HEK293 (cell line): ENCODE data around the gene GLYATL3.

Experiments used
- CTCF ChIA-PET: fragments of 350-600 bp; formaldehyde crosslinking; extraction: SDS; loops from one replicate; lab custom pipeline; 2021; ENCODE audit warnings: antibody characterized with exemption; lab: Yijun Ruan, JAX
- POLR2A ChIA-PET: fragments of 300-600 bp; formaldehyde crosslinking; extraction: SDS; loops from one replicate; lab custom pipeline; 2020; ENCODE audit warnings: antibody characterized with exemption, inconsistent platforms; lab: Yijun Ruan, JAX
- H3K27ac ChIP-seq: fragments of 200-500 bp; sonication (Bioruptor generic); 2 replicates; pipeline ENCODE4 v1.5.1; 2014; ENCODE audit warnings: low read depth, low read length, control low read depth, inconsistent platforms; ENCODE audit errors: extremely low read depth
- H3K36me3 ChIP-seq, 2 experiments: fragments of 200-500 bp in 1 of 2; sonication (Bioruptor generic) in 1 of 2; 1 replicate in 1 of 2; 2 replicates in 1 of 2; pipeline ENCODE4 v1.5.1; 2014 to 2017; ENCODE audit warnings: inconsistent platforms in 2 of 2, low read length in 2 of 2; ENCODE audit not compliant: control insufficient read depth in 2 of 2, insufficient read depth in 1 of 2
- H3K4me1 ChIP-seq: fragments of 200-500 bp; sonication (Bioruptor generic); 2 replicates; pipeline ENCODE4 v1.5.1; 2014; ENCODE audit warnings: mild to moderate bottlenecking, low read length, inconsistent platforms; ENCODE audit not compliant: control insufficient read depth, insufficient read depth
- H3K4me3 ChIP-seq: 2 replicates; pipeline ENCODE4 v1.5.1; 2011; ENCODE audit warnings: low read depth, mild to moderate bottlenecking, control low read depth, low read length, moderate library complexity
- H3K9me3 ChIP-seq: fragments of 200-500 bp; sonication (Bioruptor generic); 2 replicates; pipeline ENCODE4 v1.5.1; 2014; ENCODE audit warnings: low read depth, low read length, inconsistent platforms; ENCODE audit not compliant: control insufficient read depth, insufficient read depth
- EGR2 ChIP-seq: fragments of 450-650 bp; formaldehyde crosslinking; IDR thresholded peaks from 2 replicates; pipeline ENCODE4 v1.5.1; 2016; ENCODE audit warnings: low read depth, missing biosample characterization, missing genetic modification characterization
- GFI1B ChIP-seq: fragments of 450-650 bp; formaldehyde crosslinking; IDR thresholded peaks from 2 replicates; pipeline ENCODE4 v1.5.1; 2016; ENCODE audit warnings: missing biosample characterization, missing genetic modification characterization
- GLI2 ChIP-seq: fragments of 450-650 bp; formaldehyde crosslinking; IDR thresholded peaks from 2 replicates; pipeline ENCODE4; 2017; ENCODE audit warnings: missing biosample characterization, missing genetic modification characterization, low read depth, borderline replicate concordance
- OVOL3 ChIP-seq: fragments of 450-650 bp; formaldehyde crosslinking; IDR thresholded peaks from 2 replicates; pipeline ENCODE4 v1.5.1; 2016; ENCODE audit warnings: missing biosample characterization, missing genetic modification characterization
- SP2 ChIP-seq: fragments of 450-650 bp; formaldehyde crosslinking; IDR thresholded peaks from 2 replicates; pipeline ENCODE4 v1.5.1; 2016; ENCODE audit warnings: missing biosample characterization, missing genetic modification characterization
- SP7 ChIP-seq: fragments of 450-650 bp; formaldehyde crosslinking; IDR thresholded peaks from 2 replicates; pipeline ENCODE4 v1.5.1; 2016; ENCODE audit warnings: missing biosample characterization, missing genetic modification characterization
- ZBTB8A ChIP-seq: fragments of 450-650 bp; formaldehyde crosslinking; IDR thresholded peaks from 2 replicates; pipeline ENCODE4 v1.5.1; 2016; ENCODE audit warnings: missing biosample characterization, missing genetic modification characterization
- ZNF114 ChIP-seq: fragments of 450-650 bp; formaldehyde crosslinking; IDR thresholded peaks from 2 replicates; pipeline ENCODE4 v1.5.0; 2017; ENCODE audit warnings: missing biosample characterization, missing genetic modification characterization
- ZNF140 ChIP-seq: fragments of 450-650 bp; formaldehyde crosslinking; IDR thresholded peaks from 2 replicates; pipeline ENCODE4 v1.5.1; 2016; ENCODE audit warnings: missing biosample characterization, missing genetic modification characterization
- ZNF146 ChIP-seq: fragments of 450-650 bp; formaldehyde crosslinking; IDR thresholded peaks from 2 replicates; pipeline ENCODE4 v1.5.1; 2016; ENCODE audit warnings: missing biosample characterization, missing genetic modification characterization
- ZNF324 ChIP-seq: fragments of 450-650 bp; formaldehyde crosslinking; IDR thresholded peaks from 2 replicates; pipeline ENCODE4 v1.5.1; 2016; ENCODE audit warnings: missing biosample characterization, missing genetic modification characterization
- ZNF416 ChIP-seq: fragments of 450-650 bp; formaldehyde crosslinking; IDR thresholded peaks from 2 replicates; pipeline ENCODE4 v1.5.1; 2016; ENCODE audit warnings: missing biosample characterization, missing genetic modification characterization
- ZNF433 ChIP-seq: fragments of 450-650 bp; formaldehyde crosslinking; IDR thresholded peaks from 2 replicates; pipeline ENCODE4 v1.5.1; 2016; ENCODE audit warnings: missing biosample characterization, missing genetic modification characterization, low read depth
- ZNF473 ChIP-seq: fragments of 450-650 bp; formaldehyde crosslinking; IDR thresholded peaks from 2 replicates; pipeline ENCODE4 v1.5.1; 2017; ENCODE audit warnings: missing biosample characterization, missing genetic modification characterization
- ZNF596 ChIP-seq: fragments of 450-650 bp; IDR thresholded peaks from 2 replicates; pipeline ENCODE4 v1.5.0; 2018; ENCODE audit warnings: missing biosample characterization, mild to moderate bottlenecking, missing genetic modification characterization, moderate library complexity
- ZNF624 ChIP-seq: fragments of 450-650 bp; formaldehyde crosslinking; IDR thresholded peaks from 2 replicates; pipeline ENCODE4 v1.5.1; 2017; ENCODE audit warnings: missing biosample characterization, missing genetic modification characterization
- ZNF658 ChIP-seq: fragments of 450-650 bp; formaldehyde crosslinking; IDR thresholded peaks from 2 replicates; pipeline ENCODE4; 2016; ENCODE audit warnings: missing biosample characterization, missing genetic modification characterization
- ZNF670 ChIP-seq: fragments of 450-650 bp; formaldehyde crosslinking; IDR thresholded peaks from 2 replicates; pipeline ENCODE4 v1.5.1; 2016; ENCODE audit warnings: missing biosample characterization, missing genetic modification characterization, low read depth
- ZNF707 ChIP-seq: fragments of 450-650 bp; formaldehyde crosslinking; IDR thresholded peaks from 2 replicates; pipeline ENCODE4 v1.5.1; 2016; ENCODE audit warnings: missing biosample characterization, missing genetic modification characterization
- ZNF76 ChIP-seq: fragments of 450-650 bp; formaldehyde crosslinking; IDR thresholded peaks from 2 replicates; pipeline ENCODE4; 2016; ENCODE audit warnings: low read depth, missing biosample characterization, missing genetic modification characterization, borderline replicate concordance
- ZNF843 ChIP-seq: fragments of 450-650 bp; formaldehyde crosslinking; IDR thresholded peaks from 2 replicates; pipeline ENCODE4 v1.5.1; 2016; ENCODE audit warnings: missing biosample characterization, missing genetic modification characterization
- ZSCAN23 ChIP-seq: fragments of 450-650 bp; formaldehyde crosslinking; IDR thresholded peaks from 2 replicates; pipeline ENCODE4 v1.5.1; 2016; ENCODE audit warnings: missing biosample characterization, missing genetic modification characterization
- ZXDB ChIP-seq: fragments of 450-650 bp; formaldehyde crosslinking; IDR thresholded peaks from 2 replicates; pipeline ENCODE4 v1.5.1; 2016; ENCODE audit warnings: missing biosample characterization, missing genetic modification characterization
- TF ChIP-seq, protein P1 (sequence below): fragments of 450-650 bp; formaldehyde crosslinking; IDR thresholded peaks from 2 replicates; pipeline ENCODE4 v1.5.1; 2017; ENCODE audit warnings: missing biosample characterization, missing genetic modification characterization
- TF ChIP-seq, protein P2 (sequence below): fragments of 450-650 bp; formaldehyde crosslinking; IDR thresholded peaks from 2 replicates; pipeline ENCODE4 v1.5.1; 2016; ENCODE audit warnings: missing biosample characterization, missing genetic modification characterization
- TF ChIP-seq, protein P3 (sequence below): fragments of 450-650 bp; IDR thresholded peaks from 2 replicates; pipeline ENCODE4 v1.5.1; 2018; ENCODE audit warnings: missing biosample characterization, missing genetic modification characterization
- TF ChIP-seq, protein P4 (sequence below): fragments of 450-650 bp; formaldehyde crosslinking; IDR thresholded peaks from 2 replicates; pipeline ENCODE4 v1.5.1; 2016; ENCODE audit warnings: missing biosample characterization, missing genetic modification characterization

GLYATL3 gene

DNA sequence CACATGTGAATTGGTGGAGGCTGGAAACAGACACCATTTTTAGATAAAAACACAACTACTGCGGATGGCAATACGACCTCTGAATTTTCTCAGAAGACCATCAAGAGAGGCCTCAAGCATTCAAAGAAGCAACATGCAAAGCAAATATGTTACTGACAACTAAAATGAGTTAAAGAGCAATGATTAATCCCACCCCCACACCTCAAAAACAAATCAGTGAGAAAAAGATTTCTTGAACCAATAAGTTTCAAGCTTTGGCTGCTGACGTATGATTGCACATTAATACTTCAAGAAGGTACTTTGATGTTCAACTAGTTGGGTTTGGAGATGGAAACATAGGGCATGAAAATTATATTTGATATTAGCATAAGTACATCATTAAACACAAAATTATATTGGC is 37.7 kb upstream of the GLYATL3 start:
- ChIA-PET CTCF (interaction anchor here (0.5 to 1.0 kb wide), 4 partner anchors 16 to 367 kb away, joined by 3 read pairs; no protein-coding TSS in a partner anchor), POLR2A (no interaction called here)
- TF ChIP-seq SP2 (tag by site-specific recombination) (peak; percentile 9; the same call in 1 of the 2 replicates), EGR2 (no peak), ZNF433 (tag by site-specific recombination) (no peak)
- no peak overlapping the region for H3K27ac ChIP-seq
- H3K9me3 ChIP-seq: no peaks in the 10 kb centered on the region
- H3K4me1 ChIP-seq: no peaks in the 10 kb centered on the region
- H3K4me3 ChIP-seq: peak overlapping the region; percentile 86
- peaks cover 5 to 20% of the 10 kb centered on the region in 2 experiments; a peak in 2 of 3 replicates for H3K36me3 ChIP-seq

DNA sequence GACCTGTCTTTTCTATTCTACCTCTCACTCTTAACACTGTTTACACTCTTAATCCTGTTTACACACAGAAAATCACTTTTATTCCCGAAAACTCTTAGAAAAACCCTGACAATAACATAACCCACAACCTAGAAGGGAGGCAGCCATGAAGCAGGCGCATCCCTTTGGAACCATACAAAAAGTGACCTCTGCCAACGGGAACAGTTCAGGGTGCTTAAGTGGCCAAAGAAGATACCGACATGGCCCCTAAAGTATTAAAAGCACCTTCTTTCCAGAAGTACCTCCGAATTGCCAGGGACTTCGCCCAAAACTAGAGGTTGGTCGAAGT is 37.2 kb upstream of the GLYATL3 start:
- H3K9me3 ChIP-seq: no peaks in the 10 kb centered on the region
- H3K27ac ChIP-seq: no peak overlapping the region; the same call in 1 of the 2 replicates
- peak overlapping the region; percentile 86 for H3K4me3 ChIP-seq
- TF ChIP-seq ZNF596: no peak
- no peak for TF ChIP-seq EGR2
- TF ChIP-seq ZNF670 (tag by site-specific recombination): no peak
- no peak for TF ChIP-seq ZNF76 (tag by site-specific recombination)
- TF ChIP-seq, protein P1, sequence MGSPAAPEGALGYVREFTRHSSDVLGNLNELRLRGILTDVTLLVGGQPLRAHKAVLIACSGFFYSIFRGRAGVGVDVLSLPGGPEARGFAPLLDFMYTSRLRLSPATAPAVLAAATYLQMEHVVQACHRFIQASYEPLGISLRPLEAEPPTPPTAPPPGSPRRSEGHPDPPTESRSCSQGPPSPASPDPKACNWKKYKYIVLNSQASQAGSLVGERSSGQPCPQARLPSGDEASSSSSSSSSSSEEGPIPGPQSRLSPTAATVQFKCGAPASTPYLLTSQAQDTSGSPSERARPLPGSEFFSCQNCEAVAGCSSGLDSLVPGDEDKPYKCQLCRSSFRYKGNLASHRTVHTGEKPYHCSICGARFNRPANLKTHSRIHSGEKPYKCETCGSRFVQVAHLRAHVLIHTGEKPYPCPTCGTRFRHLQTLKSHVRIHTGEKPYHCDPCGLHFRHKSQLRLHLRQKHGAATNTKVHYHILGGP (tag by site-specific recombination): no peak
- no peak for TF ChIP-seq ZNF707 (tag by site-specific recombination)
- no peak for TF ChIP-seq ZNF624 (tag by site-specific recombination)
- no peak for TF ChIP-seq ZNF473
- no peak for TF ChIP-seq ZNF658 (tag by site-specific recombination)
- TF ChIP-seq ZNF140 (tag by site-specific recombination): no peak
- TF ChIP-seq ZNF146: no peak
- TF ChIP-seq ZSCAN23 (tag by site-specific recombination): no peak
- TF ChIP-seq GLI2 (tag by site-specific recombination): no peak
- no peak for TF ChIP-seq ZBTB8A
- no peak for TF ChIP-seq SP7 (tag by site-specific recombination)
- TF ChIP-seq ZNF114 (tag by site-specific recombination): no peak
- TF ChIP-seq OVOL3 (tag by site-specific recombination): no peak
- TF ChIP-seq, protein P2, sequence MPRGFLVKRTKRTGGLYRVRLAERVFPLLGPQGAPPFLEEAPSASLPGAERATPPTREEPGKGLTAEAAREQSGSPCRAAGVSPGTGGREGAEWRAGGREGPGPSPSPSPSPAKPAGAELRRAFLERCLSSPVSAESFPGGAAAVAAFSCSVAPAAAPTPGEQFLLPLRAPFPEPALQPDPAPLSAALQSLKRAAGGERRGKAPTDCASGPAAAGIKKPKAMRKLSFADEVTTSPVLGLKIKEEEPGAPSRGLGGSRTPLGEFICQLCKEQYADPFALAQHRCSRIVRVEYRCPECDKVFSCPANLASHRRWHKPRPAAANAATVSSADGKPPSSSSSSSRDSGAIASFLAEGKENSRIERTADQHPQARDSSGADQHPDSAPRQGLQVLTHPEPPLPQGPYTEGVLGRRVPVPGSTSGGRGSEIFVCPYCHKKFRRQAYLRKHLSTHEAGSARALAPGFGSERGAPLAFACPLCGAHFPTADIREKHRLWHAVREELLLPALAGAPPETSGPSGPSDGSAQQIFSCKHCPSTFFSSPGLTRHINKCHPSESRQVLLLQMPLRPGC (tag by site-specific recombination): no peak
- TF ChIP-seq, all 188 proteins: peak for 0
- ChIA-PET POLR2A (no interaction called here), CTCF (interaction anchor here (0.5 to 1.0 kb wide), 5 partner anchors 16 to 366 kb away, joined by 3 read pairs; no protein-coding TSS in a partner anchor)
- Histone ChIP-seq H3K4me1 (no peaks in the 10 kb centered on the region), H3K36me3 (peaks cover 5 to 18% of the 10 kb centered on the region in 2 experiments; a peak in 2 of 3 replicates)

DNA sequence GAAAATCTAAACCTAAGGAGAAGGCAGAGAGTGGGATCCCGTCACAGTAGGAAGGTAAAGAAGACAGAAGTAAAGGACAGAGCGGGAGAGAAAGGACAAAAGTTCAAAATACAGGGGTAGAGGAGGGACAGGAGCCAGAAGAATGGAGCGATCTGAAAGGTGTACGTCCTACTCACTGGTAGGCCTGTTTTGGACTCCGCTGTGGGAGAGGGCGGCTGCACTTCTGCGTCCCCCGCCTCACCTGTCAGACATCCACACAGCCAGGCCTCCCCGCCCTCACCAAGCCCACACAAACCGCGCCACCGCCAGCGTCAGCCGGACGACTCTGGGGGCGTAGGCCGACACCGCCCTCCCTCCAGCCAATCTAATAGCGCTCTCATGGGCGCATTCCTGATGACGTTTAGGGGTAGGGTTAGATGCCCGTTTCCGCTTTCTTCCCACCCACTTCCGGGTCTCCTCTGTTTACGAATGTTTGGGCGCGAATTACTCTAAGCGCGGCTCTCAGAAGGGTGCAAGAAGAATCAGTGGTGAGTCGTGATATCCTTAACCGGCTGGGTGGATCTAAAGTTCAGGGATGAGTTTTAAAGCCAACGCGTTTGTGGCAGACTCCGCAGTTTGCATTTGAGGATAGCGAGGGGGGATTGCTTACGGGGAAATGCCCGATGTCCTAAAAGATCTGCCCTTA is 36.7 kb upstream of the GLYATL3 start, which contains the start of the genes CENPQ and MMUT:
Gene CENPQ (plus strand): TSS at position 444 of the 685 bp plus-strand sequence. CDS start 6,807 bp downstream, outside the sequence.
Gene MMUT (minus strand): TSS at position 327 of the 685 bp plus-strand sequence. CDS start 3,787 bp downstream, outside the sequence.
- Histone ChIP-seq H3K27ac (peak within 1 kb of the TSS; percentile 72), H3K9me3 (no peaks in the 10 kb centered on the region), H3K4me1 (no peaks in the 10 kb centered on the region), H3K36me3 (peaks cover 5 to 13% of the 10 kb centered on the region in 2 experiments; a peak in 2 of 3 replicates), H3K4me3 (peak within 1 kb of the TSS; percentile 86)
- POLR2A ChIA-PET: no interaction called here
- CTCF ChIA-PET: interaction anchor here (0.5 to 1.2 kb wide), 3 partner anchors 69 to 325 kb away, joined by 3 to 5 read pairs (median 3); no protein-coding TSS in a partner anchor
- peak; percentile 43 for TF ChIP-seq ZNF843 (tag by site-specific recombination)
- peak; percentile 67; the same call in 1 of the 2 replicates for TF ChIP-seq ZNF324 (tag by site-specific recombination)
- TF ChIP-seq, protein P3, sequence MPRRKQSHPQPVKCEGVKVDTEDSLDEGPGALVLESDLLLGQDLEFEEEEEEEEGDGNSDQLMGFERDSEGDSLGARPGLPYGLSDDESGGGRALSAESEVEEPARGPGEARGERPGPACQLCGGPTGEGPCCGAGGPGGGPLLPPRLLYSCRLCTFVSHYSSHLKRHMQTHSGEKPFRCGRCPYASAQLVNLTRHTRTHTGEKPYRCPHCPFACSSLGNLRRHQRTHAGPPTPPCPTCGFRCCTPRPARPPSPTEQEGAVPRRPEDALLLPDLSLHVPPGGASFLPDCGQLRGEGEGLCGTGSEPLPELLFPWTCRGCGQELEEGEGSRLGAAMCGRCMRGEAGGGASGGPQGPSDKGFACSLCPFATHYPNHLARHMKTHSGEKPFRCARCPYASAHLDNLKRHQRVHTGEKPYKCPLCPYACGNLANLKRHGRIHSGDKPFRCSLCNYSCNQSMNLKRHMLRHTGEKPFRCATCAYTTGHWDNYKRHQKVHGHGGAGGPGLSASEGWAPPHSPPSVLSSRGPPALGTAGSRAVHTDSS (tag by site-specific recombination): no peak
- peak; percentile 83 for TF ChIP-seq ZXDB
- no peak for TF ChIP-seq GFI1B
- TF ChIP-seq ZNF416 (tag by site-specific recombination): no peak
- TF ChIP-seq, protein P4, sequence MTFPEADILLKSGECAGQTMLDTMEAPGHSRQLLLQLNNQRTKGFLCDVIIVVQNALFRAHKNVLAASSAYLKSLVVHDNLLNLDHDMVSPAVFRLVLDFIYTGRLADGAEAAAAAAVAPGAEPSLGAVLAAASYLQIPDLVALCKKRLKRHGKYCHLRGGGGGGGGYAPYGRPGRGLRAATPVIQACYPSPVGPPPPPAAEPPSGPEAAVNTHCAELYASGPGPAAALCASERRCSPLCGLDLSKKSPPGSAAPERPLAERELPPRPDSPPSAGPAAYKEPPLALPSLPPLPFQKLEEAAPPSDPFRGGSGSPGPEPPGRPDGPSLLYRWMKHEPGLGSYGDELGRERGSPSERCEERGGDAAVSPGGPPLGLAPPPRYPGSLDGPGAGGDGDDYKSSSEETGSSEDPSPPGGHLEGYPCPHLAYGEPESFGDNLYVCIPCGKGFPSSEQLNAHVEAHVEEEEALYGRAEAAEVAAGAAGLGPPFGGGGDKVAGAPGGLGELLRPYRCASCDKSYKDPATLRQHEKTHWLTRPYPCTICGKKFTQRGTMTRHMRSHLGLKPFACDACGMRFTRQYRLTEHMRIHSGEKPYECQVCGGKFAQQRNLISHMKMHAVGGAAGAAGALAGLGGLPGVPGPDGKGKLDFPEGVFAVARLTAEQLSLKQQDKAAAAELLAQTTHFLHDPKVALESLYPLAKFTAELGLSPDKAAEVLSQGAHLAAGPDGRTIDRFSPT (tag by site-specific recombination): peak; percentile 88
